Left ventricle myocardium superior (tissue), 1 donor: ENCODE measurements around the gene DDX56. TPM values are rescaled to one million over a fixed set of nuclear protein-coding genes. Genes with fewer than 3 reads are reported as not detected.
A peak's percentile ranks its signal among the peaks of the same experiment; 100 is the strongest.

Experiments used
- ATAC-seq: fragments of 200-7000 bp; cut with Tn5 transposase; one replicate; pipeline ENCODE4 v1.9.1; 2020; ENCODE audit warnings: mild to moderate bottlenecking, moderate library complexity
- DNase-seq: peaks from one replicate; pipeline ENCODE4 v3.0.0-alpha.2; 2020
- intact Hi-C: fragments of 100-400 bp; cut with micrococcal nuclease; formaldehyde crosslinking; loops from one replicate; pipeline ENCODE4 v1.11.0; 2022
- total RNA-seq: library from RNA; stranded (reverse); fragmentation: NEBNext Ultra II Directional; extraction: Animal tissue kit (Norgen Biotek cat#: 25700); gene quantifications from one replicate; pipeline ENCODE4 v1.2.1, GENCODE V29; 2021
- donor health status: DM: no; HTN: yes; CAD: no; lungs with severe emphysema.

The DDX56 gene
- total RNA-seq, 1 donor from 2014 or later, result 31.6 TPM

DNA sequence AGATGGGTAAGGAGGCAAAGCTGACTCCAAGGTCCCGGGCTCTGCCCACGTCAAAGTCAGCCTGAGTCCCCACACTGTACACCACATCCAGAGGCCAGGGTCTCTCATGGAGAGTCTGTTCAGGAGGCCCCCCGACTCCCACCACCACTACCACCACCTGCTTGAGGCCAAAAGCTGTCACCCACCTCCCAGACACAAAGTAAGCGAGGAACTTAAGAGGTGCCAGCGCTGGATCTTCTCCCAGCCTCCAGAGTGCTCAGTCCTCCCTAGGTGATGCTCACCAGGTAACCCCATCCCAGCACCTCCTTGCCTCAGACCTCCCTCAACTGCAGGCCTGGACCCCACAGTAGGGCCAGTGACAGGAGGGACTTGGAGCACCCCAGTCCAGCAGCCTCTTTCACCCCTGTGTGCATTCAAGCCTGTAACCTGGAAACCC is 33.1 kb downstream of the DDX56 start:
- ATAC-seq, result no peak
- intact Hi-C loops, result no loop called here
- DNase-seq, result no peak

GRCh38 chr7:44539669-44540506 is 33.8 kb downstream of the DDX56 start:
- DNase-seq (no peak), ATAC-seq (no peak)
- intact Hi-C loops, result no loop called here

GRCh38 chr7:44538798-44539668 is 34.7 kb downstream of the DDX56 start:
- no peak for ATAC-seq
- DNase-seq, result no peak
- intact Hi-C loops, result no loop called here

GRCh38 chr7:44538093-44538797 is 35.5 kb downstream of the DDX56 start:
- intact Hi-C loops, result no loop called here
- ATAC-seq (no peak), DNase-seq (no peak)

GRCh38 chr7:44537442-44537841 is 36.3 kb downstream of the DDX56 start:
- intact Hi-C loops, result no loop called here
- ATAC-seq, result no peak
- DNase-seq, result no peak

GRCh38 chr7:44536090-44536489 is 37.6 kb downstream of the DDX56 start:
- intact Hi-C loops, result no loop called here
- no peak for DNase-seq
- no peak for ATAC-seq

DNA sequence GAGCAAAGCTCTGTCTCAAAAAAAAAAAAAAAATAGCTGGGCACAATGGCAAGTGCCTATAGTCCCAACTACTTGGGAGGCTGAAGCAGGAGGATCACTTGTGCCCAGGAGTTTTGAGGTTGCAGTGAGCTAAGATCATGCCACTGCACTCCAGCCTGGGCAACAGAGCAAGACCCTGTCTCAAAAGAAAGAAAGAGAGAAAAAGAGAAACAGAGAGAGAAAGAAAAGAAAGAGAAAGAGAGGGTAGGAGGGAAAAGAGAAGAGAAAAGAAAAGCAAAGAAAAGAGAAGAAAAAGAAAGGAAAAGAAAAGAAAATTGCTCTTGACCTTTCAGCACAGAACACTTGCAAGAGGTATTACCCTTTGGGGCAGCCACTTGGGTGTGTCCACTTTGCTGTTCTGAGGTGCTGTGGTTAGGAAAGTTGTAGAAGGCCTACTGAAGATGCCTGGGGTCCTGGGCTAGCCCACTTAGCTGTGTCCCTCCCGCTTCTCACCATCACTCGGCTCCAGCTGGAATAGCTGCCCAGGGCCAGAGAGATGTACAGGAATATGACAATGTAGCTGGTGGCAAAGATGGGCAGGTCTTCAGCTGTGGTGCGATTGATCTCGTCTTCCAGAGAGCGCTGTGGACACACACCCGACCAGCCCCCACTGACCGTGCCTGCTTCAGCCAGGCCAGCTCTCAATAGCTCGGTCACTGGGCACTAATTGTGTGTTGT is 38.2 kb downstream of the DDX56 start:
- intact Hi-C loops, result no loop called here
- ATAC-seq (no peak), DNase-seq (no peak)

DNA sequence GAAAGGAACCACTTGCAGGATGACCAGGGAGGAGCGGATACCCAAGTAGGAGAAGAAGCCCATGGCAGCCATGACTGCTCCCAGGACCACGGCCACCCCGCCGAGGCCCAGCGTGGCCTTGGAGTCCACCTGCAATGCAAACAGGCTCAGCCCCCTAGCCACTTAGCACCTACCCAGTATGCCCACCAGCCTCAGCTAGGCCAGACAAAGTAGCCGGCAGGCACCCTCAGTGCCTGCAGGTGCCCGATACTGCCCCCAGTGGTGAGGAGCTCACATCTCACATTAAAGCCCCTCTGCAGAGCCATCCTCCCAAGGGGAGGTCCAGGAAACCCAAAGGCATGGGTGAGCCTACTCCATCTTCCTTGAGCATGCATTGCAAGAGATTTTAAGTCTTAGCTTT is 39.2 kb downstream of the DDX56 start:
- ATAC-seq (peak; percentile 54), DNase-seq (no peak)
- intact Hi-C loops, result no loop called here

DNA sequence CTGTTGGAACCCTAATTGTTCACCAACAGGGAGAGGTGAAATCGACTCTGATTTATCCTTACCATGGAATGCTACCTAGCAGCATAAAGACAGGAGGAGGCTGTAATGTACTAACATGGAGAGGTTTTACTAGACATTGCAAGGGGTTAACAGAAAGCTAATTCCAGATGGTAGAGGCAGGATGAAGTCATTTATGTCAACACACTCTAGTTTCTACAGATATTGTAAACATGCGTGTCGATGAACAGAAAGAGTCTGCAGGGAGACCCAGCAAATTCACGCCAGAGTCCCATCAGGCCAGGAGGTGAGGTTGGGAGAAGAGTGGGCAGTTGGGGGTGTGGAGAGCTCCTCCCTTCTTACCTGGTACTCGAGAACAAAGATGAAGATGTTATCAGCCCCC is 39.6 kb downstream of the DDX56 start:
- intact Hi-C loops, result no loop called here
- ATAC-seq (no peak), DNase-seq (no peak)

- DNase-seq (peak; percentile 40), ATAC-seq (peak; percentile 51)
- intact Hi-C loops, result no loop called here
Observed at GRCh38 chr7:44533301-44534055, 40.2 kb downstream of the DDX56 start.

GRCh38 chr7:44531421-44532380 is 42.0 kb downstream of the DDX56 start:
- intact Hi-C loops, result no loop called here
- DNase-seq, result no peak
- ATAC-seq, result no peak

DNA sequence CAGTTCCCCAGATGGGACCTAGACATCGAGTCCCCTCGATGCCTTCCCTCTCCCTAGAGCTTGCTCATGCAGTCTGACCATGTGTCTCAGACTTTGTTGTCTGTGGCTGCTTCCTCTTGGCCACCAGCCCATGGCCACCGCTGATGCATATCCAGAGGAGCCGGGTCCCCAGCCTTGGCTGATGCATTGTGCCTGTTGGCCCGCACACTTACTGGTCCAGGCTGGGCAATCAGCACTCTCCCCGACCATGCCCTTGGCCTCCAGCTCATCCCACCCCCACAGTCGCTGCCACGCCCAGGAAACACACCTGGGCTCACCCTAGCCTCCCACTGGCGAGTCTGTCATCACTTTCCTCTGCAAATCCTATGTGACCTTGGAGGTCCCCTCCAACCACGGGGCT is 42.7 kb downstream of the DDX56 start:
- DNase-seq, result no peak
- ATAC-seq, result no peak
- intact Hi-C loops, result no loop called here

DNA sequence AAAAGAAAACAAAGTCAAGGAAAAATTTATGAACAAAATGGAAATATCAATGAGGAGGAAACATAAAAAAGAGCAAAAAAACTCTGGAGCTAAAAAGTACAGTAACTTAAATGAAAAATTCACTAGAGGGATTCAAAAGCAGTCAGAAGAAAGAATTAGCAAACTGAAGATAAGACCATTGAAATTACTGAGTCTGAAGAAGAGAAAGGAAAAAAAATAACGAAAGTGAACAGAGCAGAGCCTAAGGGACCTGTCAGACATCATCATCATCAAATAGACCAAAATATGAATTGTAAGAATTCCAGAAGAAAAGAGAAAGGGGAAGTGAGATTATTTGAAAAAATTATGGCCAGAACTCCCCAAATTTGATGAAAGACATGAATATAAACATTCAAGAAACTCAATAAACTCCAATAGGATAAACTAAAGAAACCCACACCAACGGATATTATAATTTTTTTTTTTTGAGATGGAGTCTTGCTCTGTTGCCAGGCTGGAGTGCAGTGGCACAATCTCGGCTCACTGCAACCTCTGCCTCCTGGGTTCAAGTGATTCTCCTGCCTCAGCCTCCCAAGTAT is 48.8 kb downstream of the DDX56 start:
- ATAC-seq (no peak), DNase-seq (no peak)
- intact Hi-C loops, result no loop called here

DNA sequence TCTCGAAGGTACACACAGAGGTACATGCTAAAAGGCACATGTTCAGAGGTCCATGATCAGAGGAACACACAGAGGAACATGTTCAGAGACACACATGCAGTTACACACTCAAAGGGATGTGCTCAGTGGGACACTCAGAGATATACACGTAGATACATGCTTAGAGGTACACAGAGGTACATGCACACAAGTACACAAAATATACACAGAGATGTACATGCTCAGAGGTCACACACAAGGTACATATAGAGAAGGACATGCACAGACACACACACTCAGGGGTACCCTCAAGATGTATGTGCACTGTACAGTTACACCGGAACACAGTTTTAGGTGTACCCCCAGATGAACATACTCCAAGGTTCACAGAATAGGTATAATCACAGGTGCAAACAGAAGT is 51.4 kb downstream of the DDX56 start:
- no peak for ATAC-seq
- intact Hi-C loops, result no loop called here
- DNase-seq, result no peak

DNA sequence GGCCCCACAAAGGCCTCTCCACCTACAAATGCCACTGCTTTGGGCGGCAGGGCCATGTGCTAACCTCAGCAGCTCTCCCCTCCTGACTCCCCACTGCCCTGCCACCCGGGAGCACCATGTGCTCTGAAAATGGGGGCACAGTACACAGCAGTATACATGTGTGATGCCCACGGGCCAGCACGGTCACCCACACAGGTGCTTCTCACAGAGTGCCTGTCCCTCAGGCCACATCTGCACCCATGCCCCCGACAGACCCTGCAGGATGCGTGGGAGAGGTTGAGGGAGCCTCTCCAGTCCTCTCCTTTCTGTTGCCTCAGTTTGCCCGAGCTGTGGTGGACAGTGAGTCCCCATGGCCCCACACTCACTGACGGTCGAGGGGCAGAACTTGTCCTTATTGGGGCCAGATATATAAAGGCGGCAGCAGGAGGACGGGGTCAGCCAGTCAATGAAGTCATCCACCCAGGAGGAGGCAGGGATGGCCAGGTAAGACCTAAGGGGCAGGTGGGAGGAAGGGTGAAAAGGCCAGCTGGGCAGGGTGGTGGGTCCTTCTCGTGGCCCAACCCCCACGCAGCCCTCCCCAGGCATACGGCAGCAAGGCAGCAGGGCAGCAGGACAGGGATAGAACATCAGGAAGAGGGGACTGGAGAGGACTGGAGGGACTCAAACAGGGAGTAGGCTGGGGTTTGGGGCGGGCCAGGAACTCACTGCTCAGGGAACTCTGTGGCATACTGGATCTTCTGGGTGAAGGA is 52.2 kb downstream of the DDX56 start:
- ATAC-seq, result no peak
- no peak for DNase-seq
- intact Hi-C loops, result no loop called here

DNA sequence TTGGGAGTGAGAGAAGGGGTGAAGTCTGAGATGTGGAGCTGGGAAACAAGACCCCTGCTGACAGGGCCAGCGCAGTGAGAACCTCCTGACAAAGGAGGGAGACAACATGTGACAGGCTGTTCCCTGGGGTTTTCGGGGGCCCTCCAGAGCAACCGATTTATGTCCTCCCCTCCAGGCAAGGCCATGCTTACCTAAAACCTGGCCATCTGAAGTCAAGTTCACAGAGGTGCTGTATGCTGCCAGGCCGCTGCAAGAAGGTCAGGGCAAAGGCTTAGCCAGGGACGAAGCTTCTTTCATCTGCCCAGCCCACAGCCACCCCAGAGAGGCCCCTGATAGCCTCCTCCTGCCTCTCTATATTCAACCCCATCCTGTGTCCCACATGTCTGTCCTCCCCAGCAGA is 53.1 kb downstream of the DDX56 start:
- DNase-seq (no peak), ATAC-seq (no peak)
- intact Hi-C loops, result no loop called here
